Activated T-helper 1 cell treated with anti-CD3 and anti-CD28 coated beads, Interleukin-12 subunit alpha, Interleukin-12 subunit beta, Interleukin-2, Interleukin-4 antibody, amounts not matched to agents 30 ng/mL and 10 ng/mL and 1 ng/mL, durations not matched to agents 14 hours and 24 hours and 36 hours (primary cell): ENCODE data around the gene GRIA4. TPM values are rescaled to one million over a fixed set of nuclear protein-coding genes. Genes with fewer than 3 reads are reported as not detected.

ENCODE experiments used
- DNase-seq: peaks from one replicate; pipeline ENCODE4 v3.0.0; 2021; ENCODE audit warnings: low spot score
- H3K27ac Mint-ChIP-seq: one replicate; pipeline ENCODE4 v1.8.0; 2021; ENCODE audit warnings: mild to moderate bottlenecking, mixed read lengths
- H3K27me3 Mint-ChIP-seq: one replicate; pipeline ENCODE4 v1.8.0; 2022; ENCODE audit warnings: mild to moderate bottlenecking, moderate library complexity, mixed read lengths; ENCODE audit not compliant: insufficient read depth
- H3K36me3 Mint-ChIP-seq: one replicate; pipeline ENCODE4 v1.8.0; 2021; ENCODE audit warnings: low read depth, mixed read lengths
- H3K4me1 Mint-ChIP-seq: one replicate; pipeline ENCODE4 v1.8.0; 2021; ENCODE audit warnings: low read depth, mixed read lengths
- H3K4me3 Mint-ChIP-seq: one replicate; pipeline ENCODE4 v1.8.0; 2021; ENCODE audit warnings: mild to moderate bottlenecking, moderate library complexity, mixed read lengths
- H3K9me3 Mint-ChIP-seq: one replicate; pipeline ENCODE4 v1.8.0; 2021; ENCODE audit warnings: mixed read lengths
- intact Hi-C: fragments of 100-400 bp; cut with micrococcal nuclease; formaldehyde crosslinking; loops from one replicate; pipeline ENCODE4 v1.15.1; 2024
- total RNA-seq: library from RNA; stranded (reverse); gene quantifications from 2 replicates; pipeline ENCODE4 v1.2.3, GENCODE V29; 2022

Gene GRIA4
- total RNA-seq, 1 donor from 2014 or later = not detected

DNA sequence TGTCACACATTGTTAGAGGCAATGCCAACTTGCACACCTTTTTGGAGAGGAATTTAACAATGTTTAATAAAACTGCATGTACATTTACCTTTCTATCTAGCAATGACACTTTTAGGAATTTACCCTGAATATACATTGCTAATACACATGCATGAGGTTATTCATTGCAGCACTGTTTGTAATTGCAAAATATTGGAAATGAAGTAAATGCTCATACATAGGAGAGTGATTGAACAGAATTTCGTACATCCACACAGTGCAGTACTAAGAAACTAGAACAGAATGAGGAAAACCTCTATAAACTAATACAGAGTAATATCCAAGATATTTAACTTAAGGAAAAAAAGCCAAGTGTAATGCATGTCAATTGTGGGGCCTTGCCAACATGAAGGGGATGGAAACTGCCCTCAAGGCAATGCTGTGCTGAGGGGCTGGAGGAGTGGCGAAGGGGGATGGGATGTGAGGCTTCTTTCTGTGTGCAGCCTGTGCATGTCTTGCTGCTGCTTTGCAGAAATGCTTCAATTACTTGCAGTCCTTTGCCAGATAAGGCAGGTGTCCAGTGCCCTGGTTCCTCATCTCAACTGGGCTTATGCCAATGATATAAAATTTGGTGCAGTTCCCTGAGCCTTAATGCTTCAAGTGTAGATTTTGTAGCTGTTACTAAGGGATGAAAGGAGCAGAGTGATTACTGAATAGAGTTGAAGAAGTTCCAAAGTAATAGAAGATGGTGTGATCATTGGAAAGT is 96.1 kb downstream of the GRIA4 start:
- H3K36me3 Mint-ChIP-seq = no peaks in the 10 kb centered on the region
- DNase-seq = no peak
- intact Hi-C loops = no loop called here
- no peak overlapping the region for H3K27ac Mint-ChIP-seq
- no peaks in the 10 kb centered on the region for H3K4me1 Mint-ChIP-seq
- no peak overlapping the region for H3K4me3 Mint-ChIP-seq
- no peaks in the 10 kb centered on the region for H3K9me3 Mint-ChIP-seq
- H3K27me3 Mint-ChIP-seq = peaks cover 1% of the 10 kb centered on the region

DNA sequence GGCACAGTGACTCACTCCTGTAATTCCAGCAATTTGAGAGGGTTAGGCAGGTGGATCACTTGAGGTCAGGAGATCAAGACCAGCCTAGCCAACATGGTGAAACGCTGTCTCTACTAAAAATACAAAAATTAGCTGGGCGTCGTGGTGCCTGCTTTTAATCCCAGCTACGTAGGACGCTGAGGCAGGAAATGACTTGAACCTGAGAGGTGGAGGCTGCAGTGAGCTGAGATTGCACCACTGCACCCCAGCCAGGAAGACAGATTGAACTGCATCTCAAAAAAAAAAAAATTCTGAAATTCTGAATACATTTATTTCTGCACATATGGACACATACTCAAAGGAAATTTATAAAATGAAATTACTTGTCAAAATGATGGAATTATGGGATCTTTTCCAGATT is 103.2 kb downstream of the GRIA4 start:
- H3K4me1 Mint-ChIP-seq = no peaks in the 10 kb centered on the region
- intact Hi-C loops = no loop called here
- H3K27me3 Mint-ChIP-seq = no peaks in the 10 kb centered on the region
- H3K36me3 Mint-ChIP-seq = no peaks in the 10 kb centered on the region
- DNase-seq = no peak
- H3K4me3 Mint-ChIP-seq = no peak overlapping the region
- H3K27ac Mint-ChIP-seq = no peak overlapping the region
- H3K9me3 Mint-ChIP-seq = no peaks in the 10 kb centered on the region

DNA sequence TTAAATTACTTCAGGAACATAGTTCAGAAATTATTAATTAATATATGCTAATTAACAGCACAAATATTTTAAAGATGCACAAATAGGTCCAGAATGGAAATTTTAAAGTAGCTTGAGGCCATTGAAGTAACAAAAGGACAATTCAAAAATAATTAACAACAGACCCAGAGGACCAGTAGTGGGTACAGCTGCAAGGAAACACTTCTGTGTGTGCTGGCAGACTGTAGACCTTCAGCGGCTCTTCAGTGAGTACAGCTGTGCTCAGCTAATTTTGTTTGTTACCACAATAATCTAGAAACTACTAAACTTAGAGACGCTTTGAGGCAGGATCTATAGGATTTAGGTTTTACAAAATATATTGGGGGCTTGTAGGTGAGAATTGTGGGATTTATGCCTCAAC is 103.8 kb downstream of the GRIA4 start:
- H3K9me3 Mint-ChIP-seq = no peaks in the 10 kb centered on the region
- H3K4me3 Mint-ChIP-seq = no peak overlapping the region
- no peak for DNase-seq
- H3K36me3 Mint-ChIP-seq = no peaks in the 10 kb centered on the region
- H3K27ac Mint-ChIP-seq = no peak overlapping the region
- no peaks in the 10 kb centered on the region for H3K27me3 Mint-ChIP-seq
- intact Hi-C loops = no loop called here
- no peaks in the 10 kb centered on the region for H3K4me1 Mint-ChIP-seq

DNA sequence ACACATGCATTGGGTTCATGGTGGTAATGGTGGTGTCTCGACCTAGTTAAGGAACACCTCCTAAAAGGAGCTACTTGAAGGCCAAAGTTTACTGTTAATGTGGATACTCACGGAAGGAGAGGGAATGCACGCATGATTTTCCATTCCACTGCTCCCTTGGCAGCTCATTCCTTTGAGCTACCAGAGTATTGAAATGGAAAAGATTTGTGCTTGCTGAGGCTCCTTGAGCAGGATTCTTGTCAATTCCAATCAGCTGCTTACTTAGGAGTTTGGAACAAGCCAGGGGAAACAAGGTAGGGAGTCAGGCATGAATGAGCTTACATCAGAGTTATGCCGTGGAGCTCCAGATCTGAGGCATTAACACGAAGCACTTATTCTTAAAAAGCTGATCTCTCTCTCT is 108.8 kb downstream of the GRIA4 start:
- no peaks in the 10 kb centered on the region for H3K36me3 Mint-ChIP-seq
- H3K27ac Mint-ChIP-seq = no peak overlapping the region
- intact Hi-C loops = no loop called here

DNA sequence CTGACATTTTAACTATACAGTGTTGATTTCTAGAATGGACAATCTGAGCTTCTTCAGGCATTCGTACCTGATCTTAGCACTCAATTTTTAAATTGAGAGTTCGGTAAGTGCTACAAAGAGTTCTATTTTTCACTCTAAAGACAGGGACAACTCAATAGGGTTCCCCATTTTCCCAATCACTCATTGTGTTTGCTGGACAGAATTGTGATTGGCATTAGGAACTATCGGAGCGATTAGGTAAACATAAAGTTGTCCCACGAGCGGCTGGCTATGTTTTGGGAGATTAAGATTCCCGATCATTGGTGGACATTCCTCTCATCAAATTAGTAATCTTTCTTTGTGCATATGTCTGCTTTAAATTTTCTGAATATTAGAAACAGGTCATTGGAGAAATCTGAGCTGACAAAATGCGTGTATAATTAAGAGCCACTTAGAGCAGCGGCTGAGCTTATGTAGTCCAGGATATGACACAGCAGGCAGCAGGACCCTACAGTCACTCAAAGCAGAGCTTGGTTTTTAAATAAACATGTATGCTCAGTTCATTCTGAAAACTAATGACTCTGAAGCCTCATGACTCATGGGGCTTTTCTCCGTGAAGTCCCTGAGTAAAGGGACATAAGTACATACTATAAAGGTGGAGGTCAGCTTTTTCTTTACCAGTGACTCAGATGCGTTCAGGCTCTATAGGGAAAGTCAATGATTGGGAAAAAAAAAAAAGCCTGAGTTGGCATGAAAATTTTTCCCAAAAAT is 109.4 kb downstream of the GRIA4 start:
- intact Hi-C loops = no loop called here
- no peaks in the 10 kb centered on the region for H3K9me3 Mint-ChIP-seq

More for the DNA sequence above, 108.8 kb downstream of the GRIA4 start:
- Mint-ChIP-seq H3K9me3 (no peaks in the 10 kb centered on the region), H3K4me1 (no peaks in the 10 kb centered on the region), H3K4me3 (no peak overlapping the region), H3K27me3 (no peaks in the 10 kb centered on the region)
- no peak for DNase-seq

DNA sequence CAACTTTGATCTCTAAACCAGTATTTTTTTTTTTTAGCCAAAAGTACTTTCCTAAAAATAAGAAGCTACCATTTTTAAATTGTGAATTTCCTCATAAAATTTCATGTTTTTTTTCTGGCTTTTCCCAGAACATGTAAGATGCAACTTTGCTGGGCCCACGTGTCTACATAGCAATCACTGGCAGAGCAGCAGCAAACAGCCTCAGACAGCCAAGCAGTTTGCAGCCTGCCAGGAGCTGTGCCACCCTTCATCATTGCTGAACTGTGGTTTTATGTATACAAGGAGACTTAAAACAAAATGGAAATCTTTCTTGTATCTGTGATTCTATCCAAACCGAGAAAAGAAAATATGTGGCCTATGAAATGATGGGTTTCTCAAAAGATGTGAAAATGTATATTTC is 110.2 kb downstream of the GRIA4 start:
- H3K4me3 Mint-ChIP-seq = no peak overlapping the region
- no peaks in the 10 kb centered on the region for H3K27me3 Mint-ChIP-seq
- H3K9me3 Mint-ChIP-seq = no peaks in the 10 kb centered on the region
- DNase-seq = no peak
- H3K36me3 Mint-ChIP-seq = no peaks in the 10 kb centered on the region
- no peaks in the 10 kb centered on the region for H3K4me1 Mint-ChIP-seq
- H3K27ac Mint-ChIP-seq = no peak overlapping the region
- intact Hi-C loops = no loop called here

More for the DNA sequence above, 109.4 kb downstream of the GRIA4 start:
- DNase-seq = no peak
- Mint-ChIP-seq H3K4me3 (no peak overlapping the region), H3K4me1 (no peaks in the 10 kb centered on the region), H3K27ac (no peak overlapping the region), H3K36me3 (no peaks in the 10 kb centered on the region), H3K27me3 (no peaks in the 10 kb centered on the region)

DNA sequence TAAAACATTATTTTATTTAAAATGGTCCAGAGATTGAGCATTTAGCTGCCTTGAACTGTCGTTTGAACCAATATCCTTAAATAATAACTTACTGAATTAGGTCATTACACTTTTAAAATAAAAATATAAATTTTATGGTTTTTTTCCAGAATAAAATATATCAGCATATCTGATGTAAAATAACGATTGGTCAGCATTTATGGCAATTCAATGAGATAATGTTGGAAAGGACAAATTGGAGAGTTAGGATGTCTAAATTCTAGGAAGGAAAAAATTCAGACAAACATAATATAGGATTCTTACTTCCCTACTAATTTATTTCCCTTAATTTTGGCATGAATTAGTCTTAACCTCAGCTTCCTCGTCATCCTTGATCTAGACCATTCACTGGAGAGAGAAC is 113.4 kb downstream of the GRIA4 start:
- H3K27ac Mint-ChIP-seq = no peak overlapping the region
- H3K9me3 Mint-ChIP-seq = peaks cover 1% of the 10 kb centered on the region
- no peaks in the 10 kb centered on the region for H3K27me3 Mint-ChIP-seq
- H3K36me3 Mint-ChIP-seq = no peaks in the 10 kb centered on the region
- H3K4me1 Mint-ChIP-seq = no peaks in the 10 kb centered on the region
- no peak overlapping the region for H3K4me3 Mint-ChIP-seq
- intact Hi-C loops = no loop called here
- no peak for DNase-seq

DNA sequence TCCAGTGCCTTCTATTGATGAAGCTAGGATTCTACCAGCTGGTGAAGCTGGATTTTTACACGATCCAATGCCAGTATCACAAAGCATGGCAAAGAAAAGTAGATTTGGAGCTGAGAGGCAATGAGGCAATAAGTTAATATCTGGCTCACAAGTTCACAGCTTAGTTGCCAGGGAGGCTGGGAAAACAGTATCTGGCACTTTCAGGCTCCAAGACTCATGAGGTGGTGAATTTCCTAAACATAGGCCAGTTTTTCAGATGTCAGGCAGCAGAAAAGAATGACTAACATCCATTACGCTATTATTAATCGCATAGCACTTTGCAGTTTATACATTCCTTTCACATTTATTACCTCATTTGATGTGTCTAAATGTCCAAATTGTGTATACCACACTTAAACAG is 122.7 kb downstream of the GRIA4 start:
- no peak overlapping the region for H3K27ac Mint-ChIP-seq
- peaks cover 8% of the 10 kb centered on the region for H3K9me3 Mint-ChIP-seq
- H3K4me1 Mint-ChIP-seq = no peaks in the 10 kb centered on the region
- H3K36me3 Mint-ChIP-seq = no peaks in the 10 kb centered on the region
- intact Hi-C loops = no loop called here
- no peaks in the 10 kb centered on the region for H3K27me3 Mint-ChIP-seq
- no peak for DNase-seq
- no peak overlapping the region for H3K4me3 Mint-ChIP-seq

DNA sequence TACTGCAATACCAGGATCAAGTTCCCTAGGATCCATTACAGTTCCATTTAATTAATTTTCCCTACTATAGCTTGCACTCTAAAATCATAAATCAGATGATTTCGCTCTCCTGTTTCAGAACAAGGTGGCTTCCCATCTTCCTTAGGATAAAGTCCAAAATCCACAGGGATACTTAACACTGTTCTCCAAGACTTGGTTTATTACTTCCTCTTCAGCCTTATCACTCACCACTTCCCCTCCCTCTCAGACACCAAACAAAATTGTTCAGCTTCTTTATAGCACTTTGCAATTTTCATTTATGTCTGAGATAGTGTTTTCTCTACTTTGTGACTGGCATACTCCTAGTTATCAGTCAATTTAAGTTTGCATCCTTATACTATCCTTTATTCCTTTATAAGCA is 124.6 kb downstream of the GRIA4 start:
- Mint-ChIP-seq H3K27me3 (no peaks in the 10 kb centered on the region), H3K4me1 (no peaks in the 10 kb centered on the region), H3K4me3 (no peak overlapping the region), H3K36me3 (no peaks in the 10 kb centered on the region), H3K27ac (no peak overlapping the region), H3K9me3 (no peaks in the 10 kb centered on the region)
- no peak for DNase-seq
- intact Hi-C loops = no loop called here

DNA sequence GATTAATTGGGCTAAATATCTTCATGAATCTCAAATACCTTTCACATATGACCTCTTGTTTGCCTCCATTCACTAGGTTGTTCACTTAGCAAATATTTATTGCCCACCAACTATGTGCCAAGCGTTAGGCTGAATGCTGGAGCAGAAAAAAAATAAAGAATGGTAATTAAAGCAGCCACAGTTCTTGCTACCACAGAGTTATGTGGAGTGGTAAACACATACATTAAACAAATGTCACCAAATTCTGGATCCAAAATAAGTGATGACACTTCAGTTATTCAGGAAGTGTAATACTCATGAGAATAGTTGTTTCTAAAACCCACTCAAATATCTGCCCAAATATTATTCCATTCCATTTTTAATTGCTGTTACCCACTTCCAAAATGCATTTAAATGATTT is 128.4 kb downstream of the GRIA4 start:
- Mint-ChIP-seq H3K4me3 (no peak overlapping the region), H3K27me3 (no peaks in the 10 kb centered on the region), H3K9me3 (no peaks in the 10 kb centered on the region), H3K4me1 (no peaks in the 10 kb centered on the region), H3K27ac (no peak overlapping the region), H3K36me3 (no peaks in the 10 kb centered on the region)
- no peak for DNase-seq
- intact Hi-C loops = no loop called here

DNA sequence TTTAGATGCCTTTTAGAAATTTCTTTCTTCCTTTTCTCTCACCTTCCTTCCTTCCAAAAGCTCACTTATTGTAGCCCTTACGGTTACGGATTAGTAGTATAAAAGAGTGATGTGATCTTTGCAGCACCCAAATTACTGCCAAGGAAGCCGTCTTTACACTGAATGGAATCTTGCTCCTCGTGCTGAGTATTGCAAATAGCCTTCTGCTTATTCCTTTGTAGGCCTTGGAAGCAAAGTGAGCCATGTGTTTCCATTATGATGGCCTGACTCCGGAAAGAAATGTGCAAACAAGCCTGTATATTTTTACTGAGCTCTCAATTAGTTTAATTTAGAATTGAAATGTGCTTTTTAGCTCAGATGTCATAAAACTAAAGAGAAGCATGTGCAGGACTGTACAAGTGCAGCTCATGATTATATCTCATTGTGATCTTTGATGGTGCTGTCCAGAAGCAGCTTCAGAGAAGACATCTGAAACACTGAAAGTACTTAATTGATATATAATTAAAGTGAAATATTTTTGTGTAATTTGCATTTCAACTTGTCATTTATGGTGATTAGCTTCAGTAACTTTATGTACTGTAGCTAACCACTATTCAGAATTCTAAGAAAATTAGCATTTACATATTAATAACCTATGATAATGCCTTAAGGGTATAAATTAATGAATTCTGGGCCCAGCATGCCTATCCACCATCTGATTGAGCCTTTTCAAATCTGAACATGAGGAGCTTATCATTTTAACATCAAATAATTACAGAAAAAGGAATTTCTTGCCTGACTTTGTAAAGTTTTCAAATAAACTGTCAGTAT is 129.3 kb downstream of the GRIA4 start:
- intact Hi-C loops = no loop called here
- no peaks in the 10 kb centered on the region for H3K36me3 Mint-ChIP-seq

DNA sequence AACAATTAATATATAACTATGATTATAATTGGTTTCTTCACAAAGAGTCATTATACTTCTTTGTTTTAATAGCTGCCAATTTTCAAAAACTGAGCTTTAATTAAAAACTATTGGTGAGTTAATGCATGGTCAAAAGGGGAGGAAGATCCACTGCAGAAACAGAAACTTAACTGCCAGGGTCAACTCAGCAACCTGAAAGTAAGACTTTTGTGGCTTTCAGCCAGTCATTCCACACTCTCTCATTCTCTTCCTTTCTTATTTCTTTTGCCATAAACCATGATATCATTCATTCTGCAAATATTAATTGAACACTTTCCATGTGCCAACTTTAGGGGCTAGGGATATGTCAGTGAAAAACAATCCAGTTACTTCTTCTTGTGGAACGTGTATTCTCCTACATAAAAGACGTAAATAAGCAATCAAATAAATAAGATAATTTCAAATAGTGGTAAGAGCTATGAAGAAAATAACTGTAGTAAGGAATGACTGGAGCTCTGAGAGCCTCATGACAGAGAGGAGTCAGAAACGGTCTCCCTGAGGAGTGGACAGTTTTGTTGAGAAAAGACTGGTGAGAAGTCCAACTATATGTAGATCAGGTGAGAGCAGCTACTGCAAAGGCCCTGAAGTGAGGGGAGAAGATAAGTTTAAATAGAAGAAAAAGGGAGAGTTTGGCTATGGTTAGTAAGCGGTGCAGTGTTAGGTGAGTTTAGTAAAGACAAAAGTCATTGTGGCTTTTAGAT is 130.5 kb downstream of the GRIA4 start:
- Mint-ChIP-seq H3K4me1 (no peaks in the 10 kb centered on the region), H3K9me3 (no peaks in the 10 kb centered on the region), H3K27ac (no peak overlapping the region), H3K27me3 (no peaks in the 10 kb centered on the region), H3K36me3 (no peaks in the 10 kb centered on the region), H3K4me3 (no peak overlapping the region)
- DNase-seq = no peak
- intact Hi-C loops = no loop called here

More for the DNA sequence above, 129.3 kb downstream of the GRIA4 start:
- no peaks in the 10 kb centered on the region for H3K4me1 Mint-ChIP-seq
- H3K27me3 Mint-ChIP-seq = no peaks in the 10 kb centered on the region
- no peak overlapping the region for H3K27ac Mint-ChIP-seq
- no peaks in the 10 kb centered on the region for H3K9me3 Mint-ChIP-seq
- DNase-seq = no peak
- H3K4me3 Mint-ChIP-seq = no peak overlapping the region
